Kidney (tissue), 14 donors: ENCODE data around the gene NPBWR2. TPM values are rescaled to one million over a fixed set of nuclear protein-coding genes. Genes with fewer than 3 reads are reported as not detected.

Source experiments
- DNase-seq, 5 donors: peaks; one replicate each; pipeline ENCODE4 v3.0.0-alpha.2; 2013 to 2020
- FAIRE-seq: peaks from 2 replicates; lab custom pipeline; 2012; peaks lifted over from hg19 to GRCh38; lab: Jason Lieb, UNC
- H3K27ac ChIP-seq, 2 donors: one replicate each; pipeline ENCODE4 v1.7.0; 2013; ENCODE audit warnings: low read depth in 2 of 2, low read length in 2 of 2, inconsistent platforms in 1 of 2
- H3K27me3 ChIP-seq: one replicate; pipeline ENCODE4 v1.7.1; 2013; ENCODE audit warnings: low read length, inconsistent platforms; ENCODE audit not compliant: control insufficient read depth, insufficient read depth
- H3K36me3 ChIP-seq, 3 donors: one replicate each; pipeline versions ENCODE4 v1.7.0 to v1.7.1; 2013; ENCODE audit warnings: low read length in 3 of 3, control low read depth in 1 of 3, inconsistent platforms in 1 of 3; ENCODE audit not compliant: insufficient read depth in 3 of 3, control insufficient read depth in 2 of 3
- H3K4me1 ChIP-seq, 3 donors: one replicate each; pipeline versions ENCODE4 v1.7.0 to v1.7.1; 2013; ENCODE audit warnings: low read length in 3 of 3, inconsistent platforms in 1 of 3, low read depth in 1 of 3; ENCODE audit not compliant: control insufficient read depth in 2 of 3, insufficient read depth in 2 of 3
- H3K4me3 ChIP-seq, 3 donors: one replicate each; pipeline versions ENCODE4 v1.7.0 to v1.8.1; 2013; ENCODE audit warnings: low read length in 3 of 3, control low read depth in 1 of 3, inconsistent platforms in 1 of 3
- H3K9ac ChIP-seq, 3 donors: one replicate each; pipeline versions ENCODE4 v1.7.0 to v1.7.1; 2013; ENCODE audit warnings: low read length in 3 of 3, control low read depth in 1 of 3, inconsistent platforms in 1 of 3
- H3K9me3 ChIP-seq, 3 donors: one replicate each; pipeline versions ENCODE4 v1.7.0 to v1.7.1; 2013; ENCODE audit warnings: low read length in 3 of 3, control low read depth in 1 of 3, inconsistent platforms in 1 of 3; ENCODE audit not compliant: control insufficient read depth in 2 of 3, insufficient read depth in 1 of 3
- intact Hi-C: fragments of 100-400 bp; cut with DNase I; formaldehyde crosslinking; loops from one replicate; pipeline ENCODE4 v1.11.1; 2022
- polyA plus RNA-seq: library from polyadenylated mRNA; stranded (reverse); fragments of 350-450 nt; fragmentation: Illumina TruSeq; extraction: RNeasy Lipid Tissue Mini Kit (QIAGEN cat#74804); gene quantifications from one replicate; pipeline ENCODE4 v1.2.3, GENCODE V29; 2014; ENCODE audit warnings: low read depth, low replicate concordance; ENCODE audit not compliant: insufficient read depth
- total RNA-seq: library from RNA; stranded (reverse); fragmentation: NEBNext Ultra II Directional; extraction: Animal tissue kit (Norgen Biotek cat#: 25700); gene quantifications from one replicate; pipeline ENCODE4 v1.2.1, GENCODE V29; 2021
- TF ChIP-seq, protein P1 (sequence below): IDR thresholded peaks from 3 replicates; pipeline ENCODE4 v1.5.1; 2012; ENCODE audit warnings: mild to moderate bottlenecking, moderate library complexity, borderline replicate concordance; ENCODE audit not compliant: insufficient read depth; ENCODE audit errors: extremely low read depth
- donor health status: control.
- donor health status: control.
- donor health status: control.
- donor health status: control.
- donor health status: control.
- donor health status: DM: yes; HTN: yes; CAD: no.
- donor health status: Normal renal cell carcinoma (clear cell type).

NPBWR2 gene
- total and polyA plus RNA-seq, 2 donors from 2014 or later: not detected

GRCh38 chr20:64154590-64155257, 47.4 kb upstream of the NPBWR2 start:
- Histone ChIP-seq H3K9me3 (no peaks in the 10 kb centered on the region), H3K4me3 (no peak overlapping the region), H3K36me3 (no peaks in the 10 kb centered on the region), H3K9ac (no peak overlapping the region), H3K4me1 (no peaks in the 10 kb centered on the region), H3K27ac (no peak overlapping the region), H3K27me3 (no peaks in the 10 kb centered on the region)
- TF ChIP-seq, protein P1, sequence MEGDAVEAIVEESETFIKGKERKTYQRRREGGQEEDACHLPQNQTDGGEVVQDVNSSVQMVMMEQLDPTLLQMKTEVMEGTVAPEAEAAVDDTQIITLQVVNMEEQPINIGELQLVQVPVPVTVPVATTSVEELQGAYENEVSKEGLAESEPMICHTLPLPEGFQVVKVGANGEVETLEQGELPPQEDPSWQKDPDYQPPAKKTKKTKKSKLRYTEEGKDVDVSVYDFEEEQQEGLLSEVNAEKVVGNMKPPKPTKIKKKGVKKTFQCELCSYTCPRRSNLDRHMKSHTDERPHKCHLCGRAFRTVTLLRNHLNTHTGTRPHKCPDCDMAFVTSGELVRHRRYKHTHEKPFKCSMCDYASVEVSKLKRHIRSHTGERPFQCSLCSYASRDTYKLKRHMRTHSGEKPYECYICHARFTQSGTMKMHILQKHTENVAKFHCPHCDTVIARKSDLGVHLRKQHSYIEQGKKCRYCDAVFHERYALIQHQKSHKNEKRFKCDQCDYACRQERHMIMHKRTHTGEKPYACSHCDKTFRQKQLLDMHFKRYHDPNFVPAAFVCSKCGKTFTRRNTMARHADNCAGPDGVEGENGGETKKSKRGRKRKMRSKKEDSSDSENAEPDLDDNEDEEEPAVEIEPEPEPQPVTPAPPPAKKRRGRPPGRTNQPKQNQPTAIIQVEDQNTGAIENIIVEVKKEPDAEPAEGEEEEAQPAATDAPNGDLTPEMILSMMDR: no peak
- FAIRE-seq: no peak
- peak in 1 of 5 donors; percentile 32 for DNase-seq
- intact Hi-C loops: no loop called here

- intact Hi-C loops: no loop called here
- no peaks in the 10 kb centered on the region for H3K9me3 ChIP-seq
- no peak for FAIRE-seq
Observed at GRCh38 chr20:64153861-64154589, 46.7 kb upstream of the NPBWR2 start.

DNA sequence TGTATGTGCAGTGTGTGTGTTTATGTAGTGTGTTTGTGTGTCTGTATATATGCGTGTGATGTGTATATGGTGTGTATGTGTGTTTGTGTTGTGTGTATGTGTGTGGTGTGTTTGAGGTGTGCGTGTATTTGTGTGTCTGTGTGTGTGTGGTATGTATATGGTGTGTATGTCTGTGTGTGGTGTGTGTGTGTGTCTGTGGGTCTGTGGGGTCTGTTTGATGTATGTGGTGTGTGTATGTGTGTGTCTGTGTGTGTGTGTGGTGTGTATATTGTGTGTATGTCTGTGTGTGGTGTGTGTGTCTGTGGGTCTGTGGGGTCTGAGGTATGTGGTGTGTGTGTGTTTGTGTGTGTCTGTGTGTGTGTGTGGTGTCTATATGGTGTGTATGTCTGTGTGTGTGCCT, 46.0 kb upstream of the NPBWR2 start:
- TF ChIP-seq, protein P1: no peak
- Histone ChIP-seq H3K9ac (no peak overlapping the region), H3K27ac (no peak overlapping the region), H3K4me3 (no peak overlapping the region), H3K9me3 (no peaks in the 10 kb centered on the region), H3K27me3 (no peaks in the 10 kb centered on the region), H3K36me3 (no peaks in the 10 kb centered on the region), H3K4me1 (no peaks in the 10 kb centered on the region)
- DNase-seq: no peak
- FAIRE-seq: no peak
- intact Hi-C loops: no loop called here

More at GRCh38 chr20:64153861-64154589, 46.7 kb upstream of the NPBWR2 start:
- Histone ChIP-seq H3K27ac (no peak overlapping the region), H3K36me3 (no peaks in the 10 kb centered on the region), H3K4me3 (no peak overlapping the region), H3K4me1 (no peaks in the 10 kb centered on the region), H3K9ac (no peak overlapping the region), H3K27me3 (no peaks in the 10 kb centered on the region)
- TF ChIP-seq, protein P1: no peak
- DNase-seq: peak in 1 of 5 donors; percentile 59
